K562 (cell line): ENCODE results near the gene SPAG17. TPM values are rescaled to one million over a fixed set of nuclear protein-coding genes. Genes with fewer than 3 reads are reported as not detected.

Experiments used
- DMBX1 ChIP-seq: fragments of 250-450 bp; sonication (Bioruptor Pico); IDR thresholded peaks from 2 replicates; pipeline ENCODE4 v1.8.0; 2022; ENCODE audit warnings: inconsistent platforms, mild to moderate bottlenecking, moderate library complexity, borderline replicate concordance
- ETS2 ChIP-seq: IDR thresholded peaks from 2 replicates; pipeline ENCODE4 v1.6.1; 2016; ENCODE audit warnings: borderline replicate concordance, missing genetic modification characterization, mild to moderate bottlenecking, moderate library complexity, missing compliant biosample characterization; ENCODE audit not compliant: poor library complexity, severe bottlenecking
- NFE2L1 ChIP-seq: fragments of 450-650 bp; IDR thresholded peaks from 2 replicates; pipeline ENCODE4 v1.6.1; 2016; ENCODE audit warnings: missing genetic modification characterization, low read depth, mild to moderate bottlenecking, missing compliant biosample characterization, moderate library complexity, borderline replicate concordance
- POLR2B ChIP-seq: fragments of 450-650 bp; IDR thresholded peaks from 2 replicates; pipeline ENCODE4 v1.6.1; 2018; ENCODE audit warnings: low read depth; ENCODE audit not compliant: partially characterized antibody
- RAD21 ChIP-seq, 2 experiments: fragments of 250-450 bp in 1 of 2; fragments of 450-650 bp in 1 of 2; sonication (Bioruptor Pico) in 1 of 2; formaldehyde crosslinking in 1 of 2; IDR thresholded peaks in 1 of 2; conservative IDR thresholded peaks in 1 of 2; 2 replicates each; pipeline versions ENCODE4 v1.4.0 to v1.8.0; 2020 to 2022; ENCODE audit warnings: mild to moderate bottlenecking in 2 of 2, moderate library complexity in 1 of 2
- REST ChIP-seq, 2 experiments: fragments of 450-650 bp; formaldehyde crosslinking in 1 of 2; IDR thresholded peaks; 2 replicates each; pipeline versions ENCODE4 v1.4.0 to v1.6.1; 2014 to 2020; ENCODE audit warnings: mild to moderate bottlenecking in 2 of 2, borderline replicate concordance in 1 of 2, low read depth in 1 of 2
- SETDB1 ChIP-seq: IDR thresholded peaks from one replicate; pipeline ENCODE4 v1.6.1; 2012; ENCODE audit warnings: low read length, control low read depth, inconsistent platforms
- SIRT6 ChIP-seq: IDR thresholded peaks from one replicate; pipeline ENCODE4 v1.6.1; 2012; ENCODE audit warnings: low read depth, mild to moderate bottlenecking, control low read depth, inconsistent platforms, low read length, moderate library complexity
- ZKSCAN3 ChIP-seq: fragments of 250-450 bp; sonication (Bioruptor Pico); IDR thresholded peaks from 2 replicates; pipeline ENCODE4 v1.4.0; 2020
- ZNF133 ChIP-seq: fragments of 250-450 bp; sonication (Bioruptor Pico); IDR thresholded peaks from 2 replicates; pipeline ENCODE4 v1.4.0; 2020; ENCODE audit warnings: mild to moderate bottlenecking
- ZNF551 ChIP-seq: fragments of 250-450 bp; sonication (Bioruptor Pico); IDR thresholded peaks from 2 replicates; pipeline ENCODE4 v1.5.0; 2021; ENCODE audit warnings: mild to moderate bottlenecking, moderate library complexity
- polyA plus RNA-seq, 8 experiments: library from polyadenylated mRNA; depleted of rRNA in 4 of 8; stranded (reverse) in 5 of 8; unstranded in 3 of 8; fragments of >200 nt; fragmentation: Nextera tagmentation in 2 of 8; fragmentation: Illumina TruSeq in 1 of 8; extraction: Ambion mirVana in 2 of 8; extraction: Trizol in 1 of 8; gene quantifications; 2 replicates each; pipeline versions ENCODE4 v1.2.1 to v1.2.3, GENCODE V29; 2011 to 2014; ENCODE audit warnings: inconsistent platforms in 1 of 8, missing spikeins in 1 of 8
- total RNA-seq, 7 experiments: library from RNA; depleted of rRNA in 6 of 7; stranded (reverse); fragments of >200 nt in 6 of 7; fragmentation: Illumina TruSeq in 2 of 7; extraction: Trizol in 2 of 7; gene quantifications; 2 replicates each; pipeline versions ENCODE4 v1.2.1 to v1.2.3, GENCODE V29; 2011 to 2021; ENCODE audit warnings: low replicate concordance in 1 of 7

The SPAG17 gene
- total and polyA plus RNA-seq, 9 of the 15 experiments (the other 6 are each of a cell fraction or from before 2014, with no cell fraction given), result 0.07 to 2.1 (median 1.5) TPM

DNA sequence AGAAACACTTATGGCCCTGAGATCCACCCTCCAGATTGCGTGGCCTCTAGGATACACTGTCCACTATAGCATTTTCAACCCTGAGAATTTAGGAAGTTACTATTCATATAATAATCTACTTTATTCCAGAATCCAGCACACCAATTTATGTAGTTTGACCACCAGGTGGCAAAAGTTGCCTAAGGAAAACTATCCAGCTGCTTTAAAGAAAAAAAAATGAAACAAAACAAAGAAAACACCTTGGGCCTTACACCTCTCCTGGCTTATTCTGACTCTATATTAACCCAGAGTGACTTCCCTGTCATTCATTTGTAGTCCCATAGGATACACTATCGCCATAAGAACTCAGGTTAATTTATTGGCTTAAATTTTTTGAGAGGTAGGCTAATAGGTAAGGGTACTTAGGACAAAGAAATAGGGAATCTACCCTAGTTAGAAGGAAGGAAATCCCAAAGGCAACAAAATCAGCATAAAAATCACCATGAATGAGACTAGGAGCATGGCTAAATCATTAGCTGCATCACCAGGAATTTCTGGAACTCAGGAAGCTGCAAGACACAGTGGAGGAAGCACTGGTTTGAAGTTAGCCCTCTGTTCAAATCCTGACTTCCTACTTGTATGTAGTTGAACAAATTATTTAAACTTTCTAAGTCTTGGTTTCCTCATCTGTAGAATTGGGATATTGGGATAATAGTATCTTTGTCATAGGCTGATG lies 107.5 kb downstream of the SPAG17 start (continued):
- TF ChIP-seq REST (IDR thresholded peaks at IDR 0.05; ENCODE audit: borderline replicate concordance) (0 out of 2 replicates have a peak, but pooled peaks have one; percentile 11), REST (CRISPR knock-in tag; IDR thresholded peaks at IDR 0.05; ENCODE audit: low read depth) (no peak), SETDB1 (no peak), NFE2L1 (tag) (no peak), ZNF133 (CRISPR knock-in tag) (no peak), ZNF551 (no peak), ZKSCAN3 (no peak), POLR2B (no peak), ETS2 (tag) (no peak), RAD21 (CRISPR knock-in tag; conservative IDR thresholded peaks at IDR 0.05 in 1 of 2, IDR thresholded peaks at IDR 0.05 in 1 of 2) (peak; percentile 53 to 63; a peak in 3 of 4 replicates), SIRT6 (no peak), DMBX1 (CRISPR knock-in tag) (no peak)
- TF ChIP-seq, all 486 proteins: peak for 6
